Stimulated activated CD4-positive, alpha-beta T cell treated with anti-CD3 and anti-CD28 coated beads, Interleukin-4, amount 100 ng/mL, for 48 hours (primary cell): ENCODE data around the gene TCEA3.

Experiments
- DNase-seq, 2 donors: peaks; one replicate each; pipeline ENCODE4 v3.0.0-alpha.2; 2020; ENCODE audit warnings: low read depth in 2 of 2

TCEA3 gene

GRCh38 chr1:23421343-23421742 is 3.2 kb downstream of the TCEA3 start:
- no peak for DNase-seq

GRCh38 chr1:23420778-23421177 is 3.8 kb downstream of the TCEA3 start:
- no peak for DNase-seq

GRCh38 chr1:23419180-23419579 is 5.4 kb downstream of the TCEA3 start:
- DNase-seq: no peak

- no peak for DNase-seq
These were observed 7.0 kb downstream of the TCEA3 start for GRCh38 chr1:23417570-23417969.

GRCh38 chr1:23416964-23417363 is 7.6 kb downstream of the TCEA3 start:
- no peak for DNase-seq

DNA sequence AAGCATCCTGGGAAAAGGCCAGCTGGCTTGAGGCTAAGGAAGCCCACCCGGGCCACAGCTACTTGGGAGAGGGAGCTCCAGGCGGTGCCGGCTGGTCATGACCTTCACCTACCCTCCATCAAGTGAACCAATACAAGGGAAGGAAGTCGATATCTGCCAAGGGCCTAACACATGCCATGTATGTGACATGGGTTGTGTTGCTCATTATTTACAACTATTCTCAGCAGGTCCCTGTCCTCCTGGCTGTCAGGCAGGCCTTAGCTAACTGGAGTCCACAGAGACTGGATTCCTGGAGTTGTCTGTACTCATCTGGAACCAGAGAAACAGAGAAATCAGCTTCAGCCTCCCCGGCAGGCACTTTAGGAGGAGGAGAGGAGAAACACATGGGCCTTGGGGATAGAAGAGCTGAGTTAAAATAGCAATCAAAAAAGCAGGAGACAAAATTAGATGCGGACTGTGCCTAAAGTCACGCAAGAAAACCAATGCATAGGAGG is 15.7 kb downstream of the TCEA3 start:
- no peak for DNase-seq

GRCh38 chr1:23407016-23407630 is 17.4 kb downstream of the TCEA3 start:
- no peak for DNase-seq

GRCh38 chr1:23405946-23406345 is 18.6 kb downstream of the TCEA3 start:
- no peak for DNase-seq

DNA sequence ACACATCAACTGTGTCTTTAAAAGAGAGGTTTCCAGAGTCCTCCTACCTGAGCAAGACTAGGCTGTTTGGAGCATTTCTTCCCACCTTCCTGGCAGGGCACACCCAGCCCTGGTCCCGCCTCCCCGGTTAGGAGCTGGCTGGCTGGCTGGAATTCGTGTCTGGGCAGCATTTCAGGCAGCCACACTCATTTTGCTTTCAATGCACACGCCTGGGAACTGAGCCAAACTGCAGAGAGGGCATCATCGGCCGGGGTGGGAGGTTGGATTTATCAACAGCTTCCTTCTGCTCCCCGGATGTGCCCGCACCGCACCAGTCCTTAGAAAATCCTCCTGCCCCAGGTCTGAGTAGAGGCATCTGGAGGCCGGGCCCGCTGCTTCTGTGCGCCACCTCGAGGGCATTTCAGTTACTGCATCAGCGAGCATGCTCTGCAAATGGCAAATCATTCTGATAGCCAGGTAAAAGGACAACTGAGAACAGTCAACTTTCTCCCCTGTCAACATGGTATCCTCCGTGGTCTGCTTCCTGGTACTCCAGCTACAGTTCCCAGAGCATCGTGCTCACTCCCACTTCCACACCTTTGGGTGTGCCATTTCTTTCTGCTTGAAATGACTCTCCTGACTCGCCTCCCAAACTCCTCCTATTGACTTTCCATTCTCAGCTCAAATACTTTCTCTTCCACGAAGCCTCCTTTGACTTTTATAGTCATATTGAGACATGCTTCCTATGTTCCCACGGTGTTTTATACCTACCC is 20.6 kb downstream of the TCEA3 start:
- peak; percentile 80 to 92 for DNase-seq

GRCh38 chr1:23403355-23403734 is 21.2 kb downstream of the TCEA3 start:
- no peak for DNase-seq

DNA sequence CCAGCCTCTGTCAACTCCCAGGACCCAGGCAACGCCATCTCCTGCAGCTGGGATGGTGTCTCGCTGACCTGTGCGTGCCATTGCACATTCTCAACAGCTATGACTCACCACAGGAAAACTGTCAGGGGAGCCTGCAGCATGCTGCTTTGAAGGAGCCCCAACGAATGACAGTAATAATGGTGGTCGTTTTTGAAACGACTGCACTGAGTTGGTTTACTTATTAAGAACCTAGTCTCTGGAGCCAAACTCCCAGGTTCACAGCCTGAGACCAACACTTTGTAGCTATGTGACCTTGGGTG is 21.6 kb downstream of the TCEA3 start:
- no peak for DNase-seq

- DNase-seq: no peak
These were observed 22.1 kb downstream of the TCEA3 start for GRCh38 chr1:23402286-23403037.

- no peak for DNase-seq
These were observed 23.2 kb downstream of the TCEA3 start for GRCh38 chr1:23401313-23401712.

DNA sequence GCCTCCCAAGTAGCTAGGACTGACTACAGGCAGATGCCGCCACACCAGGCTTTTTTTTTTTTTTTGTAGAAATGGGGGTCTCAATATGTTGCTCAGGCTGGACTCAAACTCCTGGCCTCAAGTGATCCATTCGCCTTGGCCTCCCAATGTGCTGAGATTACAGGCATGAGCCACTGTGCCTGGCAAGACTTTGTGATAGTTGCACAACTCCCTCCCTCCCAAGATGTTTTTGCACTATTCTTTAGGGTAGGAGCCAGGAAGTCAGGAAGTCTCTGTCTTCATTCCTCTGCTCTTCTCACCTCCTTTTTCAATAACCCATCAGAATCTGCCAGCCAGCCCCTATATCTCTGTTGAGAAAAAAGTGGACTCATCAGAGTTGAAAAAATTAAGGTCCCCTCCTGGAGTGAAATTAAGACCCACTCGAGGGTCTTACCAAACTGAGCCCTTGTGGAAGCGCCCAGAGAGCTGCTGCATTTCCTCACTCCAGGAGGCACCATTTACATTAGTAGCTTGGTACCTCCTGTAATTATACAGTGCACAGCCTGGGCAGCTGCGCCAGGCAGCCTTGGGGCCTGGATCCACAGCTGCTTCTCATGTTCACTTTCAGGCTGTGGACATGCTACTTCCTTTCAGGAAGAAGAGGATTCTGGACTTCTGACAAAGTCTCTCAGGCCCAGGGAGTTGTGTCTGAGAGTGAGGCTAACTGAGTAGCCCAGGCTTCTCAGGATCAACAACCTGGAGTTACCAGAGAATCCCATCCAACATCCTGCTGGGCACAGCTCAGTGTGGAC is 24.0 kb downstream of the TCEA3 start:
- no peak for DNase-seq

GRCh38 chr1:23399229-23399628 is 25.3 kb downstream of the TCEA3 start:
- DNase-seq: no peak

GRCh38 chr1:23397908-23398307 is 26.6 kb downstream of the TCEA3 start:
- DNase-seq: no peak

- DNase-seq: no peak
These were observed 28.2 kb downstream of the TCEA3 start for GRCh38 chr1:23396380-23396779.

GRCh38 chr1:23395849-23396248 is 28.7 kb downstream of the TCEA3 start:
- no peak for DNase-seq

- no peak for DNase-seq
These were observed 29.3 kb downstream of the TCEA3 start for GRCh38 chr1:23395154-23395724.

- DNase-seq: no peak
These were observed 29.9 kb downstream of the TCEA3 start for GRCh38 chr1:23394684-23395083.

- no peak for DNase-seq
These were observed 30.4 kb downstream of the TCEA3 start for GRCh38 chr1:23394181-23394580.

DNA sequence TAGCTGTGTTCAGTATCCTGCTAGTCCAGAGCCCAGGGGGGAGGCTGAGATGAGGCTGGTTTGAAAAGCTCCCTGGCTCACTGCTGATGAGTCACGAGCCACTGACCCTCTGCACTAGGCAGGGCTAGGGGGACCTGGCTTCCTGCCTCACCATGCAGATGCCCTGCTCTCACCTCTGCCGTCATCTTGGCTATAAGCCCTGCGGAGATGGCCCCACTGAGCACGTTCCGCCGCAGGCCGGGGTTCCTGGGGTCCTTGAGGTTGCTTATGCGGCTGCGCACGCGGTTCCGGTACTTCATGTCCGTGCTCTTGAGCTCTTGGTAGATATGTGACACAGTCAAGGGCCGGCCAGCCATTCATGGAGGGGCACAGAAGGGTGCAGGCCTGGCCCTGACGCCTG is 30.8 kb downstream of the TCEA3 start:
- no peak for DNase-seq
